K562 (cell line): ENCODE data around the gene CCDC88C.

ENCODE experiments used
- JUND ChIP-seq, 2 experiments: IDR thresholded peaks; 2 replicates in 1 of 2; 3 replicates in 1 of 2; pipeline ENCODE4 v1.6.1; 2011; ENCODE audit warnings: borderline replicate concordance in 2 of 2, low read depth in 2 of 2, low read length in 2 of 2, improper control_type of control experiment in 1 of 2, missing biosample characterization in 1 of 2, missing genetic modification characterization in 1 of 2, missing genetic modification reagents in 1 of 2
- L3MBTL2 ChIP-seq: fragments of 450-650 bp; IDR thresholded peaks from 2 replicates; pipeline ENCODE4 v1.6.1; 2016; ENCODE audit warnings: mild to moderate bottlenecking, moderate library complexity
- RAD21 ChIP-seq, 2 experiments: fragments of 250-450 bp in 1 of 2; fragments of 450-650 bp in 1 of 2; sonication (Bioruptor Pico) in 1 of 2; formaldehyde crosslinking in 1 of 2; IDR thresholded peaks in 1 of 2; conservative IDR thresholded peaks in 1 of 2; 2 replicates each; pipeline versions ENCODE4 v1.4.0 to v1.8.0; 2020 to 2022; ENCODE audit warnings: mild to moderate bottlenecking in 2 of 2, moderate library complexity in 1 of 2
- RFX5 ChIP-seq: IDR thresholded peaks from 2 replicates; pipeline ENCODE4 v1.6.1; 2011; ENCODE audit warnings: low read depth, mild to moderate bottlenecking, improper control_type of control experiment, low read length
- ZNF696 ChIP-seq: fragments of 250-450 bp; sonication (Bioruptor Pico); conservative IDR thresholded peaks from 2 replicates; pipeline ENCODE4 v1.4.0; 2020; ENCODE audit warnings: mild to moderate bottlenecking, moderate library complexity
- TF ChIP-seq, protein P1 (sequence below): sonication (generic); formaldehyde crosslinking; IDR thresholded peaks from 2 replicates; pipeline ENCODE4 v1.8.1; 2023; ENCODE audit warnings: mild to moderate bottlenecking, missing genetic modification reagents
- TF ChIP-seq, protein P2 (sequence below), 3 experiments: IDR thresholded peaks in 2 of 3; conservative IDR thresholded peaks in 1 of 3; 2 replicates each; pipeline ENCODE4 v1.5.1; 2011 to 2012; ENCODE audit warnings: low read length in 3 of 3, mild to moderate bottlenecking in 3 of 3, control low read depth in 2 of 3, improper control_type of control experiment in 1 of 3, inconsistent platforms in 1 of 3, low read depth in 1 of 3, mixed read lengths in 1 of 3, moderate library complexity in 1 of 3; ENCODE audit not compliant: insufficient read depth in 2 of 3

DNA sequence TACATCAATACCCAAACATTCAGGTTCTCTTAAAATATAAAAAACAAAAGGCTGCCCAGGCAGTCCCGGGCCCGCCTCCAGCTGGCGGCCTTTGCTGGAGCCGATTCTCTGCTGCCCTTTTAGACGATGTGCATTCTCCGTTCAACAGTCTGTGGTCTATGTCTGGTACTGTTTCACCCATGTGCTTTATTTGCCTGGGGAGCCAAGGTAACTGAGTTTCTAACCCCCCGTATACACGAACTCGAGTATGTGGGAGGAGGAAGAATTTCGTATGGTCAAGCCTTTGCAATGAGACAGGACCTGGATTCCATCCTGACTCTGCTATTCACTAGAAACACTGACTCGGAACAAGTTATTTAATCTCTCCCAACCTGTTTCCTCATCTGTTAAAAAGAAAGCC lies 119.0 kb downstream of the CCDC88C start:
- TF ChIP-seq JUND (IDR thresholded peaks at IDR 0.05; ENCODE audit: borderline replicate concordance, low read depth, low read length) (no peak), JUND (tag; IDR thresholded peaks at IDR 0.05; ENCODE audit: borderline replicate concordance, low read depth, low read length) (no peak), RFX5 (no peak), RAD21 (CRISPR knock-in tag; conservative IDR thresholded peaks at IDR 0.05 in 1 of 2, IDR thresholded peaks at IDR 0.05 in 1 of 2) (no peak), ZNF696 (CRISPR knock-in tag) (no peak), L3MBTL2 (no peak)
- TF ChIP-seq, protein P1, sequence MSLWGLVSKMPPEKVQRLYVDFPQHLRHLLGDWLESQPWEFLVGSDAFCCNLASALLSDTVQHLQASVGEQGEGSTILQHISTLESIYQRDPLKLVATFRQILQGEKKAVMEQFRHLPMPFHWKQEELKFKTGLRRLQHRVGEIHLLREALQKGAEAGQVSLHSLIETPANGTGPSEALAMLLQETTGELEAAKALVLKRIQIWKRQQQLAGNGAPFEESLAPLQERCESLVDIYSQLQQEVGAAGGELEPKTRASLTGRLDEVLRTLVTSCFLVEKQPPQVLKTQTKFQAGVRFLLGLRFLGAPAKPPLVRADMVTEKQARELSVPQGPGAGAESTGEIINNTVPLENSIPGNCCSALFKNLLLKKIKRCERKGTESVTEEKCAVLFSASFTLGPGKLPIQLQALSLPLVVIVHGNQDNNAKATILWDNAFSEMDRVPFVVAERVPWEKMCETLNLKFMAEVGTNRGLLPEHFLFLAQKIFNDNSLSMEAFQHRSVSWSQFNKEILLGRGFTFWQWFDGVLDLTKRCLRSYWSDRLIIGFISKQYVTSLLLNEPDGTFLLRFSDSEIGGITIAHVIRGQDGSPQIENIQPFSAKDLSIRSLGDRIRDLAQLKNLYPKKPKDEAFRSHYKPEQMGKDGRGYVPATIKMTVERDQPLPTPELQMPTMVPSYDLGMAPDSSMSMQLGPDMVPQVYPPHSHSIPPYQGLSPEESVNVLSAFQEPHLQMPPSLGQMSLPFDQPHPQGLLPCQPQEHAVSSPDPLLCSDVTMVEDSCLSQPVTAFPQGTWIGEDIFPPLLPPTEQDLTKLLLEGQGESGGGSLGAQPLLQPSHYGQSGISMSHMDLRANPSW (CRISPR knock-in tag) = no peak
- TF ChIP-seq, protein P2, sequence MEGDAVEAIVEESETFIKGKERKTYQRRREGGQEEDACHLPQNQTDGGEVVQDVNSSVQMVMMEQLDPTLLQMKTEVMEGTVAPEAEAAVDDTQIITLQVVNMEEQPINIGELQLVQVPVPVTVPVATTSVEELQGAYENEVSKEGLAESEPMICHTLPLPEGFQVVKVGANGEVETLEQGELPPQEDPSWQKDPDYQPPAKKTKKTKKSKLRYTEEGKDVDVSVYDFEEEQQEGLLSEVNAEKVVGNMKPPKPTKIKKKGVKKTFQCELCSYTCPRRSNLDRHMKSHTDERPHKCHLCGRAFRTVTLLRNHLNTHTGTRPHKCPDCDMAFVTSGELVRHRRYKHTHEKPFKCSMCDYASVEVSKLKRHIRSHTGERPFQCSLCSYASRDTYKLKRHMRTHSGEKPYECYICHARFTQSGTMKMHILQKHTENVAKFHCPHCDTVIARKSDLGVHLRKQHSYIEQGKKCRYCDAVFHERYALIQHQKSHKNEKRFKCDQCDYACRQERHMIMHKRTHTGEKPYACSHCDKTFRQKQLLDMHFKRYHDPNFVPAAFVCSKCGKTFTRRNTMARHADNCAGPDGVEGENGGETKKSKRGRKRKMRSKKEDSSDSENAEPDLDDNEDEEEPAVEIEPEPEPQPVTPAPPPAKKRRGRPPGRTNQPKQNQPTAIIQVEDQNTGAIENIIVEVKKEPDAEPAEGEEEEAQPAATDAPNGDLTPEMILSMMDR (IDR thresholded peaks at IDR 0.05 in 2 of 3, conservative IDR thresholded peaks at IDR 0.05 in 1 of 3; ENCODE audit: insufficient read depth in 2 of 3, low read depth in 1 of 3, low read length in 3 of 3) = no peak
